Heart left ventricle (tissue), 16 donors: ENCODE measurements around the gene PRICKLE1. TPM values are rescaled to one million over a fixed set of nuclear protein-coding genes. Genes with fewer than 3 reads are reported as not detected.
A peak's percentile ranks its signal among the peaks of the same experiment; 100 is the strongest.

Experiments used
- ATAC-seq, 4 donors: fragments of 200-7000 bp; cut with Tn5 transposase; one replicate each; pipeline ENCODE4 v1.9.1; 2020 to 2022; ENCODE audit warnings: moderate library complexity in 4 of 4, mild to moderate bottlenecking in 3 of 4, moderate number of reproducible peaks in 1 of 4
- DNase-seq, 5 donors: peaks; one replicate each; pipeline ENCODE4 v3.0.0-alpha.2; 2020
- H3K27ac ChIP-seq, 12 donors: fragments of 200-600 bp; sonication (generic) in 4 of 12; one replicate each; pipeline versions ENCODE4 v1.5.0 to v1.8.0; 2016 to 2022; ENCODE audit warnings: mild to moderate bottlenecking in 2 of 12
- H3K27me3 ChIP-seq, 9 donors: fragments of 200-600 bp; sonication (generic) in 2 of 9; one replicate each; pipeline versions ENCODE4 v1.5.1 to v1.8.0; 2016 to 2022; ENCODE audit warnings: mild to moderate bottlenecking in 3 of 9
- H3K36me3 ChIP-seq, 9 donors: fragments of 200-600 bp; sonication (generic) in 2 of 9; one replicate each; pipeline versions ENCODE4 v1.5.0 to v1.8.0; 2018 to 2022; ENCODE audit warnings: mild to moderate bottlenecking in 2 of 9
- H3K4me1 ChIP-seq, 12 donors: fragments of 200-600 bp; sonication (generic) in 4 of 12; one replicate each; pipeline versions ENCODE4 v1.5.0 to v1.8.0; 2016 to 2022; ENCODE audit warnings: mild to moderate bottlenecking in 3 of 12
- H3K4me3 ChIP-seq, 12 donors: fragments of 200-600 bp; sonication (generic) in 4 of 12; one replicate each; pipeline versions ENCODE4 v1.5.0 to v1.8.0; 2017 to 2022; ENCODE audit warnings: mild to moderate bottlenecking in 9 of 12, moderate library complexity in 4 of 12
- H3K9me3 ChIP-seq, 12 donors: fragments of 200-600 bp; sonication (generic) in 4 of 12; one replicate each; pipeline versions ENCODE4 v1.5.0 to v1.8.0; 2016 to 2022; ENCODE audit warnings: mild to moderate bottlenecking in 1 of 12
- CTCF ChIP-seq, 12 donors: fragments of 200-600 bp; sonication (generic) in 4 of 12; IDR thresholded peaks; one replicate each; pipeline versions ENCODE4 v1.5.0 to v1.8.0; 2018 to 2022; ENCODE audit warnings: antibody characterized with exemption in 12 of 12, mild to moderate bottlenecking in 5 of 12
- POLR2A ChIP-seq, 2 donors: fragments of 450-650 bp; IDR thresholded peaks; one replicate each; pipeline ENCODE4 v1.6.1; 2017; ENCODE audit warnings: antibody characterized with exemption in 2 of 2, mild to moderate bottlenecking in 2 of 2, moderate library complexity in 2 of 2
- WGBS, 4 donors: extraction: QIAGEN DNeasy Blood & Tissue Kit in 2 of 4; methylation state at CpG; one replicate each; pipeline versions ENCODE4 v1.1.5 to v1.1.7; 2013 to 2018; 5-methylcytosine and 5-hydroxymethylcytosine counted together
- intact Hi-C, 10 donors: fragments of 100-400 bp; cut with DNase I; formaldehyde crosslinking; loops; one replicate each; pipeline versions ENCODE4 v1.11.1 to v1.14.2; 2022
- polyA plus RNA-seq, 2 donors: library from polyadenylated mRNA; stranded (reverse); fragments of 200-250 nt; gene quantifications; one replicate each; pipeline ENCODE4 v1.2.3, GENCODE V29; 2013
- total RNA-seq, 9 donors: library from RNA; depleted of rRNA in 2 of 9; stranded (reverse); fragments of >200 nt in 2 of 9; fragmentation: NEBNext Ultra II Directional in 3 of 9; extraction: Animal tissue kit (Norgen Biotek cat#: 25700) in 3 of 9; gene quantifications; one replicate each; pipeline versions ENCODE4 v1.1.0 to v1.2.4, GENCODE V29; 2016 to 2023
- donor health status: ischemic (EF 13 %, LVEDD 7.1; RV severe dilation, severe dysfunction).
- donor health status: healthy with polysubstance abuse.
- donor health status: DM: no; HTN: yes; CAD: no.
- donor health status: DM: no; HTN: no; CAD: no.
- donor health status: ischemic (EF 25% LVEDD 6.9; RV normal size, moderate dysfunction).
- donor health status: ischemic (EF 25% LVEDD 5.7; RV mildly dilated, moderate dysfunction).
- donor health status: healthy.
- donor health status: DM: yes; HTN: yes; CAD: no.
- donor health status: ischemic (EF 35%, LVEDD 5.7; RV mildly dilated, moderate dysfunction).
- donor health status: nonischemic (EF 11% LVEDD 7.7; RV severe dilation, severe dysfunction).
- donor health status: DM: yes; HTN: yes; CAD: no.
- donor health status: PGD.
- donor health status: ischemic (EF 29% LVEDD 5.4; RV normal size, mild dysfunction).
- donor health status: nonischemic (EF 23%, LVEDD 6.1; RV moderate dilation, normal function).

Gene PRICKLE1
- total and polyA plus RNA-seq, 11 donors: 3.2 to 39.2 (median 20.7) TPM

DNA sequence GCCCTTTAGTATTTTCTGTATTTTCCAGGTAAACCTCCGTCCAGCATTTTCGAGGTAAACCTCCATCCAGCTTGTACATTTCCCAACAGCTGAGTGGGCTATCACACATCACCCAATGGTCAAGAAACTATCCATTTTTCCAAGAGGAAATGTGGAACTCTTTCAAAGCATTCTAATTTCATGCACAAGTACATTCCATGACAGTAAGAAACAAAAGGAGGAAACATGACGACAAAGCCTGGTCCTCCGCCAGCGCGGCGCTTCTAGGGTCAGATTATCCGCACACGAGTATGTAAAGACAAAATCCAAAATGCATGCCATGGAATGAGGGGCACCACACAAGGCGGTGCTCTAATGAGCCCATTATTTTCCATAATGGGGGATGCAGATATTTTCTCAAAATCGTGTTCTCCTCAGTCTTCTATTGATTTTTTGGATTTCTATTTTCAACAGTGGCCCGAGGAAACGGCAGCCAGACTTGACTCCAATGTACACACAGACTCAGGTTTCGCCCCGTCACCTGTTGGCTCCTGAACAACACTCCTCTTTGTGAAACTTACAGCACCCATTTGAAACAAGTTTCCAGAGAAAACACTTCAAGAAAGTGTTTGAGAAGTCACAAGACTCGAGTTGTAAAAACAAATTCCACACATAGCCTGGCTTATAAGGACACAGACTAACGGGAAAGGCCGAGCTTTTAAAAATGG is 107.4 kb downstream of the PRICKLE1 start:
- peak; percentile 68 to 76 (median 71) for DNase-seq
- WGBS, 4 donors: 11 to 17% (median 13%) methylated on average over 18 of the region's 18 CpGs

DNA sequence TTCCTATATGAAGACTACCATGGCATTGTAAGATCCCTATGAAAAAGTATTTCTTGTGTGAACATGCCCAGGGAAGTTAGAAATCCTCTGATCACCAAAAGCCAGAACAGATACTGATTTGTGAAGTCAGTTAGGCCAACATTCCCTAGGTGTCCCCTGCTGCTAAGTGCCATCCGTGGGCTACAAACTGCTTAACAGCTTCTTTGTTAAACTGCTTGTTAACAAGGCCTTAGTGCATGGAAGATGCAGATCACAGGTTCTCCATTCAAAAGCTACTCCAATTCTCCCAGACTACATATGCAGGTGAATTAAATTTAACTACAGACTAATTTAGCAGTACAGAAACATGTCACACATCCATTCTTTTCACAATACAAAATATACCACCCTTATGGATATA is 108.2 kb downstream of the PRICKLE1 start:
- H3K9me3 ChIP-seq: no peaks in the 10 kb centered on the region
- peak overlapping the region in 10 of 12 donors; percentile 89 to 99 (median 94) for H3K27ac ChIP-seq
- ATAC-seq (no peak), DNase-seq (no peak)
- peak overlapping the region in 5 of 12 donors; percentile 70 to 93 (median 83) for H3K4me3 ChIP-seq
- 29 to 50% (median 38%) methylated on average over 1 of the region's 1 CpG for WGBS, 4 donors
- TF ChIP-seq POLR2A (IDR thresholded peaks at IDR 0.05) (no peak), CTCF (IDR thresholded peaks at IDR 0.05) (no peak)
- H3K36me3 ChIP-seq: no peaks in the 10 kb centered on the region
- peaks cover 0 to 60% (median 31%) of the 10 kb centered on the region in 12 donors for H3K4me1 ChIP-seq
- intact Hi-C loops: loop anchor here (5.0 to 10.0 kb wide), 10 partner anchors 86 to 856 kb away; partner anchors contain the start of gene GXYLT1 (in 1 of the 10)
- H3K27me3 ChIP-seq: peaks cover 0 to 30% (median 0%) of the 10 kb centered on the region in 9 donors

More for the DNA sequence above, 107.4 kb downstream of the PRICKLE1 start:
- no peak for TF ChIP-seq POLR2A (IDR thresholded peaks at IDR 0.05)
- TF ChIP-seq CTCF (IDR thresholded peaks at IDR 0.05): no peak
- intact Hi-C loops: loop anchor here (1.0 to 10.0 kb wide), 15 partner anchors 83 to 857 kb away; partner anchors contain the start of gene GXYLT1 (in 1 of the 10)
- no peaks in the 10 kb centered on the region for H3K9me3 ChIP-seq
- no peaks in the 10 kb centered on the region for H3K36me3 ChIP-seq
- peaks cover 0 to 69% (median 35%) of the 10 kb centered on the region in 12 donors for H3K4me1 ChIP-seq
- peak overlapping the region; percentile 70 to 95 (median 83) for H3K4me3 ChIP-seq
- H3K27ac ChIP-seq: peak overlapping the region; percentile 81 to 99 (median 93)
- ATAC-seq: peak in 3 of 4 donors; percentile 5 to 38 (median 12)
- H3K27me3 ChIP-seq: peaks cover 0 to 30% (median 0%) of the 10 kb centered on the region in 9 donors

DNA sequence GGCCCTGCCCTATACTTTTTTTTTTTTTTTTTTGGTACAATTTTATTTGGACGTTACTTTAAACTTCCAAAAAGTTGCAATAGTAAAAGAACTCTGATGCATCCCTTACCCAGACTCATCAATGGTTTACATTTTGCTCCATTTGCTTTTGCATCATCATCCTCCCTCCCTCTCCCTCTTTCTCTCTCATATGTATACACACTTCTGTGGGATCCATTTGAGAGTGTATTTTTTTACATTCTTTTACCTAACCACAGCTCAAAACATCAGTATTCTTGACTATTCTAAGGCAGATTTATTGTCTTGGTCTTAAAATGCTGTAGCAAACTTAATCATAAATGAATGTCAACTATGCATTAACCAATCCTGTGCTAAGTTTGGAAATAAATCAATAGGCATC is 111.6 kb downstream of the PRICKLE1 start:
- DNase-seq (no peak), ATAC-seq (no peak)
- peaks cover 3 to 68% (median 45%) of the 10 kb centered on the region in 12 donors for H3K4me1 ChIP-seq
- H3K9me3 ChIP-seq: no peaks in the 10 kb centered on the region
- no peak overlapping the region for H3K27ac ChIP-seq
- WGBS, 4 donors: 53 to 85% (median 70%) methylated on average over 1 of the region's 1 CpG
- no peak overlapping the region for H3K4me3 ChIP-seq
- intact Hi-C loops: loop anchor here in 3 of 10 donors (5.0 to 10.0 kb wide), 3 partner anchors 243 to 809 kb away; partner anchors contain the start of genes GXYLT1 (in 1 of the 3) and YAF2 (in 1 of the 3)
- no peaks in the 10 kb centered on the region for H3K36me3 ChIP-seq
- TF ChIP-seq POLR2A (IDR thresholded peaks at IDR 0.05) (no peak), CTCF (IDR thresholded peaks at IDR 0.05) (no peak)
- peaks cover 0 to 12% (median 0%) of the 10 kb centered on the region in 9 donors for H3K27me3 ChIP-seq

DNA sequence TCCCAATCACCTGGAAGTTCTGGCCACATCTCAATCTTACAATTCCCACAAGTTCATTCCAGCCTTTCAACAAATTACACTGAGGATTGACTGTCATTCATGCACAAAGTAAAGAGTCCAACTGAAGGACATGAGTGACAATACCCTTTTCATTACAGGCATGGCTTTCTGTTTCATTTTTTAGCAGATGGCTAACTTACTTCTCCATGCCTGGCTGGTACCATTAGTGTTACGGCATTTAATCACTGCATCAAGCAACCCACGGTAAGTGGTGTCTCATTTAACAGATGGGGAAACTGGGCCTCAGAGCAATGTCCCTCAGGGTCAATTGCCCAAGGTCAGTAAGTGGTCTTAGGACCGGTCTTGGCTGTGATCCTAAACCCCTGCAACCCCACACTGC is 114.4 kb downstream of the PRICKLE1 start:
- peaks cover 0 to 22% (median 3%) of the 10 kb centered on the region in 9 donors for H3K36me3 ChIP-seq
- intact Hi-C loops: loop anchor here in 3 of 10 donors (5.0 to 10.0 kb wide), 3 partner anchors 240 to 812 kb away; partner anchors contain the start of genes GXYLT1 (in 1 of the 3) and YAF2 (in 1 of the 3)
- DNase-seq (no peak), ATAC-seq (no peak)
- 29 to 55% (median 52%) methylated on average over 3 of the region's 3 CpGs for WGBS, 4 donors
- H3K27me3 ChIP-seq: no peaks in the 10 kb centered on the region
- H3K4me1 ChIP-seq: peaks cover 3 to 67% (median 36%) of the 10 kb centered on the region in 12 donors
- TF ChIP-seq POLR2A (IDR thresholded peaks at IDR 0.05) (no peak), CTCF (IDR thresholded peaks at IDR 0.05) (no peak)
- no peaks in the 10 kb centered on the region for H3K9me3 ChIP-seq
- H3K27ac ChIP-seq: peak overlapping the region in 3 of 12 donors; percentile 1 to 35 (median 3)
- H3K4me3 ChIP-seq: no peak overlapping the region
